T-cell (primary cell): ENCODE measurements around the gene ADGRG2. TPM values are rescaled to one million over a fixed set of nuclear protein-coding genes. Genes with fewer than 3 reads are reported as not detected.
A peak's percentile ranks its signal among the peaks of the same experiment; 100 is the strongest.

ENCODE experiments used
- ATAC-seq, 4 experiments: fragments of 200-7000 bp in 3 of 4; fragments of 150-1000 bp in 1 of 4; cut with Tn5 transposase; replicated peaks in 1 of 4; 1 replicate in 3 of 4; 2 replicates in 1 of 4; pipeline ENCODE4 v1.10.0; 2021; ENCODE audit warnings: moderate library complexity in 3 of 4, mild to moderate bottlenecking in 2 of 4, moderate number of reproducible peaks in 1 of 4
- CTCF ChIA-PET, 2 donors: fragments of 300-600 bp; sonication (Branson Sonifier 250); formaldehyde crosslinking; loops; one replicate each; lab custom pipeline; 2022; ENCODE audit warnings: antibody characterized with exemption in 2 of 2; lab: Charles Lee
- POLR2A ChIA-PET, 2 donors: fragments of 300-600 bp; sonication (Branson Sonifier 250); formaldehyde crosslinking; loops; one replicate each; lab custom pipeline; 2022; ENCODE audit warnings: antibody characterized with exemption in 2 of 2; lab: Charles Lee
- DNase-seq, 35 experiments: peaks; one replicate each; pipeline versions ENCODE4 v3.0.0 to v3.0.0-alpha.2; 2013 to 2023
- H3K27ac ChIP-seq: one replicate; pipeline ENCODE4 v1.5.1; 2013; ENCODE audit warnings: low read length
- H3K27me3 ChIP-seq, 2 experiments: replicated peaks in 1 of 2; 1 replicate in 1 of 2; 2 replicates in 1 of 2; pipeline versions ENCODE4 v1.6.1 to v1.7.0; 2013; ENCODE audit warnings: low read length in 1 of 2, mixed read lengths in 1 of 2; ENCODE audit not compliant: control insufficient read depth in 2 of 2, insufficient read depth in 2 of 2; ENCODE audit errors: extremely low read depth in 1 of 2
- H3K36me3 ChIP-seq, 2 donors: 1 replicate in 1 of 2; 2 replicates in 1 of 2; pipeline versions ENCODE4 v1.6.1 to v1.7.0; 2013; ENCODE audit warnings: low read length in 1 of 2; ENCODE audit not compliant: control insufficient read depth in 2 of 2, insufficient read depth in 1 of 2; ENCODE audit errors: extremely low read depth in 1 of 2
- H3K4me1 ChIP-seq, 2 experiments: 1 replicate in 1 of 2; 2 replicates in 1 of 2; pipeline versions ENCODE4 v1.6.1 to v1.7.0; 2013; ENCODE audit warnings: low read length in 2 of 2, mixed read lengths in 1 of 2; ENCODE audit not compliant: insufficient read depth in 2 of 2, control insufficient read depth in 1 of 2; ENCODE audit errors: extremely low read depth in 1 of 2
- H3K4me3 ChIP-seq, 2 donors: 1 replicate in 1 of 2; 2 replicates in 1 of 2; pipeline versions ENCODE4 v1.5.1 to v1.7.0; 2013; ENCODE audit warnings: mild to moderate bottlenecking in 2 of 2, low read length in 1 of 2, moderate library complexity in 1 of 2; ENCODE audit not compliant: control insufficient read depth in 1 of 2; ENCODE audit errors: extremely low read depth in 1 of 2
- H3K9me3 ChIP-seq: 2 replicates; pipeline ENCODE4 v1.7.0; 2013
- H3K27ac Mint-ChIP-seq, 2 donors: one replicate each; pipeline ENCODE4 v1.8.0; 2020 to 2021; ENCODE audit warnings: mild to moderate bottlenecking in 2 of 2, mixed read lengths in 2 of 2
- H3K27me3 Mint-ChIP-seq, 2 donors: one replicate each; pipeline ENCODE4 v1.8.0; 2021 to 2022; ENCODE audit warnings: mixed read lengths in 2 of 2
- H3K36me3 Mint-ChIP-seq: one replicate; pipeline ENCODE4 v1.8.0; 2021; ENCODE audit warnings: mixed read lengths
- H3K4me1 Mint-ChIP-seq, 3 donors: one replicate each; pipeline ENCODE4 v1.8.0; 2020 to 2022; ENCODE audit warnings: mixed read lengths in 3 of 3, mild to moderate bottlenecking in 1 of 3
- H3K4me3 Mint-ChIP-seq, 3 donors: one replicate each; pipeline ENCODE4 v1.8.0; 2020 to 2022; ENCODE audit warnings: mild to moderate bottlenecking in 3 of 3, mixed read lengths in 3 of 3, moderate library complexity in 3 of 3
- H3K9me3 Mint-ChIP-seq, 3 donors: one replicate each; pipeline ENCODE4 v1.8.0; 2020 to 2022; ENCODE audit warnings: mixed read lengths in 3 of 3
- WGBS: methylation state at CpG from one replicate; pipeline ENCODE4 v1.1.5; 2013; ENCODE audit warnings: missing lambda C conversion rate; ENCODE audit not compliant: insufficient coverage; 5-methylcytosine and 5-hydroxymethylcytosine counted together
- total RNA-seq, 35 experiments: library from RNA in 6 of 35; stranded (reverse) in 6 of 35; fragments of 120-200 nt in 1 of 35; gene quantifications; one replicate each; pipeline versions ENCODE4 v1.2.1 to v1.2.4 and lab custom pipeline; 2013 to 2026

Gene ADGRG2
- total RNA-seq, 5 donors from 2014 or later (not counting 1 experiment from before 2014, with no cell fraction given), result not detected

DNA sequence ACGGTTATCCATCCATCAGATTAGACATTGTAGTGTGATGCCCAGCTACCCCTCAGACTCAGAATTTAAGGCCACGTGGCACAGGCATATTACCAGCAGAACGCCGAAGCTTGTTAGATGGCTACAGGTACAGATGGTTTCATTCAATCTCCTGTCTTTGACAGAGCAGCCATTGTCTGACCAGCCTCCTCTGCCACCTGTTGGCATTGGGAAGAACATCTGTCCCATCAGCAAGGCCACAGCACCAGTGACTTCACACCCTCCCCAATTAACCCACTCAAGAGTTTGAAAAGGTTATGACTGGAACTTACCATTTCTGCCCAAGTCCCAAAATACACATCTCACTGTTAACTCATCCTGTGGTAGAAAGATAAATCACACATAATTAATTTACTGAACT is 116.4 kb downstream of the ADGRG2 start:
- WGBS, result no CpG with 5 or more reads among the region's 4 CpGs
- Histone ChIP-seq H3K27ac (no peak overlapping the region), H3K4me3 (no peak overlapping the region), H3K36me3 (no peaks in the 10 kb centered on the region), H3K4me1 (no peaks in the 10 kb centered on the region), H3K27me3 (no peaks in the 10 kb centered on the region), H3K9me3 (no peaks in the 10 kb centered on the region)
- H3K27ac Mint-ChIP-seq, result no peak overlapping the region
- H3K36me3 Mint-ChIP-seq, result peaks cover 4% of the 10 kb centered on the region
- ChIA-PET CTCF (interaction anchor here in 1 of 2 donors (0.6 to 0.7 kb wide), 2 partner anchors 9 to 319 kb away, joined by 4 to 6 read pairs; no protein-coding TSS in a partner anchor), POLR2A (interaction anchor here in 1 of 2 donors (0.6 kb wide), 1 partner anchor 1538 kb away, joined by 5 read pairs; no protein-coding TSS in a partner anchor)
- no peaks in the 10 kb centered on the region for H3K9me3 Mint-ChIP-seq
- no peaks in the 10 kb centered on the region for H3K4me1 Mint-ChIP-seq
- H3K27me3 Mint-ChIP-seq, result no peaks in the 10 kb centered on the region
- H3K4me3 Mint-ChIP-seq, result no peak overlapping the region
- DNase-seq, result peak in 1 of 35 experiments; percentile 6
- ATAC-seq, result no peak

DNA sequence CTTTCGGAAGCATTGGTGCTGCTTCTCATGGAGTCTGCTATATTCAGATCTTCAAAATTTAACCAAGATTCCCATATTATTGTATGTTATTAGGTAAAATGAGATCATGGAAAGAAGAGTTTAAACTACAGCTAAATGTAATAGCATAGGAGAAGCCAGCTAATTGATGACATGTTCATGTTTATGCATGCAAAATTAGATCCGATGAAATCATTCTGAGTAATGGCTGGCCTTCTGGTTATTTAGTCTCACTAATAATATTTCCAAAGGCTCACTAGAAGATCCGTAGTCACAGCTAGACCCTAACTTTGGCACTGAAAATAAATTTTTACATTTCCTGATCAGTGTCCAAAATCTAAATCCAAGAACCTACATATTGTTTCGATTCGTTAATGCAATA is 118.5 kb downstream of the ADGRG2 start:
- Mint-ChIP-seq H3K27me3 (no peaks in the 10 kb centered on the region), H3K9me3 (no peaks in the 10 kb centered on the region), H3K4me1 (no peaks in the 10 kb centered on the region), H3K4me3 (no peak overlapping the region), H3K27ac (no peak overlapping the region), H3K36me3 (peaks cover 4% of the 10 kb centered on the region)
- Histone ChIP-seq H3K4me1 (no peaks in the 10 kb centered on the region), H3K27ac (no peak overlapping the region), H3K36me3 (no peaks in the 10 kb centered on the region), H3K4me3 (no peak overlapping the region), H3K27me3 (no peaks in the 10 kb centered on the region), H3K9me3 (no peaks in the 10 kb centered on the region)
- WGBS, result no CpG with 5 or more reads among the region's 5 CpGs
- ATAC-seq (no peak), DNase-seq (no peak)
- ChIA-PET CTCF (no interaction called here), POLR2A (no interaction called here)

DNA sequence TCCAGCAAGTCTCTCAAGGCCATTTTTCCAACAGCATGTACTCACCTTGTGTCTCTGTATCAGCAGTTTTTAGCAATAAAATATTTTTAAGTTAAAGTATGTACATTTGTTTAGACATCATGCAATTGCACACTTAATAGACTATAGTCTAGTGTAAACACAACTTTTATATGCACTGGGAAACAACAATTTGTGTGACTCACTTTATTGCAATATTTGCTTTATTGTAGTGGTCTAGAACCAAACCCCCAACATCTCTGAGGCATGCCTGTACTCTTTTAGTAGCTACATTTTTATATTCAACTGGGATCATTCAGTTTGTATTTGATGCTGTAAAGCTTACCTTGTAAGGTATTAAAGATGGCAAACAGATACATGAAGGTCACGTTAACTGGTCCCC is 123.6 kb downstream of the ADGRG2 start:
- H3K27ac Mint-ChIP-seq, result no peak overlapping the region
- Histone ChIP-seq H3K36me3 (no peaks in the 10 kb centered on the region), H3K4me1 (no peaks in the 10 kb centered on the region), H3K27ac (no peak overlapping the region), H3K9me3 (no peaks in the 10 kb centered on the region), H3K4me3 (no peak overlapping the region), H3K27me3 (no peaks in the 10 kb centered on the region)
- no CpG with 5 or more reads among the region's 1 CpG for WGBS
- CTCF ChIA-PET, result interaction anchor here in 1 of 2 donors (0.6 kb wide), 1 partner anchor 45 kb away, joined by 4 read pairs; no protein-coding TSS in a partner anchor
- no peak for DNase-seq
- H3K27me3 Mint-ChIP-seq, result peaks cover 0 to 3% of the 10 kb centered on the region in 2 donors
- H3K36me3 Mint-ChIP-seq, result no peaks in the 10 kb centered on the region
- POLR2A ChIA-PET, result no interaction called here
- ATAC-seq, result no peak
- no peak overlapping the region for H3K4me3 Mint-ChIP-seq
- no peaks in the 10 kb centered on the region for H3K9me3 Mint-ChIP-seq
- H3K4me1 Mint-ChIP-seq, result no peaks in the 10 kb centered on the region

DNA sequence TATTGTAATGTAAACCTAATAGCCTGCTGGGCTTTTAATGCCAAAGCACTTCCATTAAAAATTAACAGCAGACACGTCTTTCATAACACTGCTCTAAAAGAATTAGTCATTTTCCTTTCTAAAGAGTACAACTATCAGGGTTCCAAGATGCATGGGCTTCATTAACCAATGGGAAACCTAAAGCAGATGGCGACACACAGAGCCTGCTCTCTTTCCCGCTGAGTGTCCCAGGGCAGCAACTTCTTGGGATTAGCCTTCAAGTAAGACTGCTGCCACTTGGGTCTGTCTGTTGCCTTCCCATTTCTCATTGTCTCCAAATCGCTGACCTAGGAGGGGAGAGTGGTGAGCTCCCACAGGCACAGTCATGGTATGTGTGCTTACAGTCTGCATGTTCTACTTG is 124.4 kb downstream of the ADGRG2 start:
- H3K4me1 Mint-ChIP-seq, result no peaks in the 10 kb centered on the region
- H3K27me3 Mint-ChIP-seq, result peaks cover 0 to 4% of the 10 kb centered on the region in 2 donors
- ChIA-PET POLR2A (interaction anchor here in 1 of 2 donors (0.6 kb wide), 1 partner anchor 48 kb away, joined by 3 read pairs; no protein-coding TSS in a partner anchor), CTCF (interaction anchor here in 1 of 2 donors (0.6 kb wide), 1 partner anchor 46 kb away, joined by 4 read pairs; no protein-coding TSS in a partner anchor)
- Histone ChIP-seq H3K27me3 (no peaks in the 10 kb centered on the region), H3K9me3 (no peaks in the 10 kb centered on the region), H3K4me1 (no peaks in the 10 kb centered on the region), H3K36me3 (no peaks in the 10 kb centered on the region), H3K27ac (no peak overlapping the region), H3K4me3 (no peak overlapping the region)
- no peaks in the 10 kb centered on the region for H3K36me3 Mint-ChIP-seq
- DNase-seq (no peak), ATAC-seq (no peak)
- no peak overlapping the region for H3K27ac Mint-ChIP-seq
- H3K4me3 Mint-ChIP-seq, result no peak overlapping the region
- no peaks in the 10 kb centered on the region for H3K9me3 Mint-ChIP-seq
- WGBS, result no CpG with 5 or more reads among the region's 4 CpGs

DNA sequence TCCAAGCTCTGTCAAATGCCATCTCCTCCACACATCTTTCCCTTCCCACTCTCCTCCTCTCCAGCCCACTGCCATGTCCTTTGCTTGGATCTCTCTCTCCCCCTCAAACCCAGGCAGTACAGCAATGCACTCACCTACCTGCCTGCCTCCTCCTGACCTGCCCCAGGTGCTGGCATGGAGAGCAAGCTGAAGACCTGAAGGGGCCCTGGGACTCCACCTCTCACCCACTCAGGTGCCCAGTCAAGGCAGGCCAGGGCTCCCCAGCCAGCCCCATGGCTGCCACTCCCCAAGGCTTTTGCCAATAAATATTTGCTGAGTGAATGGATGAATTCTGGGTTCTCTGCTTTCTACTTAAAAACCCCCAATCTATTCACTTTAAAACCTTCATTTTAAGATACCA is 125.7 kb downstream of the ADGRG2 start:
- CTCF ChIA-PET, result interaction anchor here (0.5 to 1.5 kb wide), 3 partner anchors 9 to 337 kb away, joined by 4 to 6 read pairs (median 4); no protein-coding TSS in a partner anchor

DNA sequence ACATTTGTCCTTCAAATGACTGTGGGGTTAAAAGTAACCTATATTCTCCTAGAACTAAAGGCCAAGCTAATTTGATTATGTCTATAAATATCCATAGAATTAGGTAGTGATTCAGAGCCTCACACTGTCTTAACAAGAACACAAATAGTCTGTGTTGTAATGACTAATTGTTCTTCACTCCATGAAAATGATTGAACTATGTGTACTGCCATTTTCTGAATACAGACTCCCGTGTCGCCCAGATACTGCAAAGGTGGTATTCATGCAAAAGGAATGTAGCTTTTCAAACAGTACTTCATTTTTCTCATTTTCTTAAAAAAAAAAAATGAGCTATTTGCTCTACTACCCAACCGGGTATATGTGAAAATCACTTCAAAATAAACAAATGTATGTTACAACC is 127.0 kb downstream of the ADGRG2 start:
- POLR2A ChIA-PET, result interaction anchor here in 1 of 2 donors (0.7 kb wide), 1 partner anchor 61 kb away, joined by 5 read pairs; no protein-coding TSS in a partner anchor
- no peak overlapping the region for H3K27ac Mint-ChIP-seq
- ATAC-seq, result no peak

More for the DNA sequence above, 125.7 kb downstream of the ADGRG2 start:
- Histone ChIP-seq H3K9me3 (no peaks in the 10 kb centered on the region), H3K27ac (no peak overlapping the region), H3K4me3 (no peak overlapping the region), H3K36me3 (no peaks in the 10 kb centered on the region), H3K27me3 (no peaks in the 10 kb centered on the region), H3K4me1 (no peaks in the 10 kb centered on the region)
- Mint-ChIP-seq H3K9me3 (no peaks in the 10 kb centered on the region), H3K4me3 (no peak overlapping the region), H3K4me1 (no peaks in the 10 kb centered on the region), H3K27me3 (peaks cover 0 to 6% of the 10 kb centered on the region in 2 donors), H3K36me3 (no peaks in the 10 kb centered on the region), H3K27ac (no peak overlapping the region)
- DNase-seq (no peak), ATAC-seq (no peak)
- POLR2A ChIA-PET, result no interaction called here

More for the DNA sequence above, 127.0 kb downstream of the ADGRG2 start:
- WGBS, result no CpG with 5 or more reads among the region's 3 CpGs
- Mint-ChIP-seq H3K36me3 (no peaks in the 10 kb centered on the region), H3K4me3 (no peak overlapping the region), H3K4me1 (no peaks in the 10 kb centered on the region), H3K9me3 (no peaks in the 10 kb centered on the region), H3K27me3 (peaks cover 0 to 6% of the 10 kb centered on the region in 2 donors)
- no peaks in the 10 kb centered on the region for H3K36me3 ChIP-seq
- no peaks in the 10 kb centered on the region for H3K9me3 ChIP-seq
- H3K4me3 ChIP-seq, result no peak overlapping the region
- no peak overlapping the region for H3K27ac ChIP-seq
- DNase-seq, result no peak
- no peaks in the 10 kb centered on the region for H3K27me3 ChIP-seq
- no peaks in the 10 kb centered on the region for H3K4me1 ChIP-seq
- CTCF ChIA-PET, result interaction anchor here in 1 of 2 donors (1.5 kb wide), 1 partner anchor 10 kb away, joined by 4 read pairs; no protein-coding TSS in a partner anchor
